ENCODE measurements around the gene HOXB8. TPM values are rescaled to one million over a fixed set of nuclear protein-coding genes. Genes with fewer than 3 reads are reported as not detected.

HOXB8 gene
- total RNA-seq, 4 donors from 2014 or later, result 0.75 TPM; not detected in 3

DNA sequence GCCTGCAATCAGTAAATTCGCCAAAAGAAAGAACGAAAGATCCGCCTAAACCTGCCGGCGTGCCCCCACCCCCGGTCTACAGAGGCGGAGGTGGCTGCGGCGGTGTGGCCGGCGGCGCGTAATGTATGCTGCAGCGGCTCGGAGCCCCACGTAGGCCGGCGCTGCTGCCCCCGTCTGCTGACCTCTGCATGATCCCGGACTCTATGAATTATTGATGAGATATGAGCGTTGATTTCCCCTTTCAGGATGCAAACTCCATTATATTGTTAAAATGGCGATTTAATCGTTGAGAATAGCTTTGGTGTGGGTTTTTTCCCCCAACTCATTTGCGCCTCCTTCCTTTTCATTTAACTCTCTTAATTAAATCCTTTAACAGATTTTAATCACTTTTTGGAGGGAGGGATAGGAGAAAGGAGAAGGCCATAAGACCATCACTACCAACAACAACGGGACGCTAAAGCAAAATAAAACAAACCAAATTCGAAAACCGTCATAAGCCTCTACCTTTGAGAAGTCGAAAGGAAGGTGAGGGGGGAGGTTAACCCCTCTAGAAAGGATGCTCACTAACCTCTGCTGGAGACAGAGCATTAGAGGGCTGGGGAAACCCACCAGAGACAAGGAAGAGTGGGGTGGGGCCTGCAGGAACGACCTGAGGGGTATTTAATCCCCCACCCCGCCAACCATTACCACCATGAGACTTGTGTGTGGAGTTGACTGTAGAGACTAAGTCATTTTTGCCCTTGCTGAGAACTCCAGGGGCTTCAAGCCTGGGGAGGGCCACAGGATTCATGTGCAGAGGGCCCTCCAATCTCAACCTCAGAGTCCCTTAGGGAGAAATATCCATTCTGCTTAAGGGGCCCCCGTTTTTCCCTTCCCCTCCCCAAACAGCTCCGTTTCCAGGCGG lies 28.5 kb downstream of the HOXB8 start:
- TF ChIP-seq, protein P1, sequence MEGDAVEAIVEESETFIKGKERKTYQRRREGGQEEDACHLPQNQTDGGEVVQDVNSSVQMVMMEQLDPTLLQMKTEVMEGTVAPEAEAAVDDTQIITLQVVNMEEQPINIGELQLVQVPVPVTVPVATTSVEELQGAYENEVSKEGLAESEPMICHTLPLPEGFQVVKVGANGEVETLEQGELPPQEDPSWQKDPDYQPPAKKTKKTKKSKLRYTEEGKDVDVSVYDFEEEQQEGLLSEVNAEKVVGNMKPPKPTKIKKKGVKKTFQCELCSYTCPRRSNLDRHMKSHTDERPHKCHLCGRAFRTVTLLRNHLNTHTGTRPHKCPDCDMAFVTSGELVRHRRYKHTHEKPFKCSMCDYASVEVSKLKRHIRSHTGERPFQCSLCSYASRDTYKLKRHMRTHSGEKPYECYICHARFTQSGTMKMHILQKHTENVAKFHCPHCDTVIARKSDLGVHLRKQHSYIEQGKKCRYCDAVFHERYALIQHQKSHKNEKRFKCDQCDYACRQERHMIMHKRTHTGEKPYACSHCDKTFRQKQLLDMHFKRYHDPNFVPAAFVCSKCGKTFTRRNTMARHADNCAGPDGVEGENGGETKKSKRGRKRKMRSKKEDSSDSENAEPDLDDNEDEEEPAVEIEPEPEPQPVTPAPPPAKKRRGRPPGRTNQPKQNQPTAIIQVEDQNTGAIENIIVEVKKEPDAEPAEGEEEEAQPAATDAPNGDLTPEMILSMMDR (IDR thresholded peaks at IDR 0.05; ENCODE audit: low read depth), result no peak

DNA sequence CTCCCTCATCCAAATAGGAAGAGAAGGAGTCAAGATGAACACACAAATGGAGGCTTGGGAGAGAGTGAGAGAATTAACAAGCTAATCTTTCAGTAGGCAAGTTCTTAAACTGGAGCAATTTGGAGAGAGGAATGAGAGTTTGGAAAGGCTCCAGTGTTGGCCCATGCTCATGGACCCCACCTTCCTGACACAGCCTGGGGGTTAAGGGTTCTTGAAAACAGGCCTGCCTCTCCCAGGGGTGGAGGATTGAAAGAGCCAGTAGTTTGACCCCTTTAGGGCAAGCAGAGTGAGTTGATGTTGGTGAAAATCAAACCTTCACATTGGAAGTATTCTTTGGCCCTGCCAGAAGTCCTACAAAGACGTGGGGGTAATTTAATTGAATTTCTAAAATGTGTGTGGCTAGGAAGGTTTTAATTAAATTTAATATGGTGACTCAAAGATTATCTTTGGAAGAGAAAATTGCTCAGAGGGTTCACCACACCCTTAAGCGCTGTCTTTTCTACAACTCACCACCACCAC lies 30.8 kb downstream of the HOXB8 start:
- TF ChIP-seq, protein P1 (IDR thresholded peaks at IDR 0.05; ENCODE audit: low read depth), result no peak

DNA sequence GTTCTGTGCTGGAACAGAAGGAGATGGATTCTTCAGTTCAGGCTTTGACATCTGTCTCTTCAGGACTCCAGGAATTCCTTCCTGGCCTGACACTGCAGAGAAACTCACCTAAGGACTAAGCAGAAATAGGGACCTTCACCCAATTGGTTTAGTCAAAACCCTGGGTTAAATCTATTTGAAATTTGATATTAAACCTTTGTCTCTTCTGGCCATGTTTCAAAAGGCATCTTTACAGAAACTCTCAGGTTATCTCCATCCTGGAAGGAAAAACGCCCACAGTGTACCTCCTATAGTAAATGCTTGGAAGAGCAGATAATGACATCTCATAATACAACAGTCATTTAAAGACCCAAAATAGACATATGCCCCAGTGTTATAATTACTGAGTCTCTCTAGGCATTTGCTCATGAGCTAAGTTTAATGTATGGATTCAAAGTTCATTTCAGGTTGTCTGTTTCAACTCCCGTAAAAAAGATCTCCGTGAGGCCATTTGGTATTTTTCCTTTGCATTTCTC lies 31.3 kb downstream of the HOXB8 start:
- TF ChIP-seq, protein P1 (IDR thresholded peaks at IDR 0.05; ENCODE audit: low read depth), result no peak

DNA sequence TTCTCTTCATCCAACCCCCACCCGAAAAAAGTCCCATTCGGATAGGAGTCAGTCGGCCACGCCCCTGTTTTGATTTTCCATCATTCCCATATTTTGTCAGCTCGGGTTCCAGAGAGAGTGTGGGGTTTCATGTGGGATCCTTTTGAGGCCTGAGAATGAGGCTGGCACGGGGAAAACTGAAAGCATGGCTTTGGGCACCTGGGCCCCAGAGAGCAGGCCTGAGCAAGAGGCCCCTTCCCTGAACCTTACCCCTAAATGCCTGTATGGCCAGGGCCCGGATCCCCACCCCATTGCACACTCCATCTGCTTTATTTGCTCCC lies 32.4 kb downstream of the HOXB8 start:
- TF ChIP-seq, protein P1 (IDR thresholded peaks at IDR 0.05; ENCODE audit: low read depth), result no peak

DNA sequence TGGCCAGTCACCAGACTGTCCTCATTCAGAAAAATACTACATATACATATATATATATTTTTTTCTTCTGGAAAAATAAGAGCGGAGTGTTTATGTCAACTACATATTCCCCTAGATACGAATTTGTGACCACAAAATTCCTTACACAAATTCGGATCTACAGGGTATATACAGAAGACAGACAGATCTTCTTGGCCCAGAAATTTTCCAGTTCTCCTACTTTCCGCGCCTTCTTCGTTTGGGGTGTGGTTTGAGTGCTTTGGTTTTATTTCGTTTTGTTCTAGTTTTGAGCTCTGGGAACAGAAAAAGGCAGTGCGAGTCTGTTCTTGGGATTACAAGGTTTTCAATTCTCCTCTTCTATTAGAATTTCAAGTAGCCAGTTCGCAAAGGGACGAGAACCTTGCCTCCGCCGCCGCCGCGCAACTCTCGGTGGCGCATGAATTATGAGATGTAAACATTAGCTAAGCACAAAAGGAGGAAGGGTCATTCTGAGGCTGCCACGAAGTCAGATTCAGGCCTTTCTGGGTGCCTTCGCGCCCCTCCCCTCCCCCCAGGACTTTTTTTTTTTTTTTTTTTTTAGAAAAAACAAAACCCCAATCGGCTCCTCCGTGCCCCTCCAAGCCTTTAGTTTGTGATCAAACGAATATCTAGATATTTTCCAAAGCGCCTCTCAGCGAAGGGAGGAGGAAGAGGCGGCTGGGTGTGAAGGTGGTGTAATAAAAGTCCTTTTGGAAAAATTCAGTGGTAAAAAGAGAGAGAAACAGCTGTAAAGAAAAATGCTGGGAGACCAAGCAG lies 35.1 kb downstream of the HOXB8 start:
- TF ChIP-seq, protein P1 (IDR thresholded peaks at IDR 0.05; ENCODE audit: low read depth), result no peak

DNA sequence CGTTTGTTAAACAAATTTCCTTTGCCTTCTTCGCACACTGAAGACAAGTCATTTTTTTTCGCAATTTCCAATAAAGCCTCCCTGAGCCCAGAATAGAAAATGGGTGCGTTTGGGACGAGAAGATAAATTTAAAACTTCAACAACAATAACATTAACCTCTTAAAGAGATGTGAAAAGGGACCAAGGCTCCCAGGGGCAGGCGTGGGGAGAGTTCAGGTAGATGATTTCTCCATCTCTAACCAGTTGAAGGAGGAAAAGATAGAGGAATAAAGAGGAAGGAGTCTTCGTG lies 35.7 kb downstream of the HOXB8 start:
- TF ChIP-seq, protein P1 (IDR thresholded peaks at IDR 0.05; ENCODE audit: low read depth), result no peak
